Heart left ventricle (tissue), 16 donors: Measurements from ENCODE around the gene NID2. TPM values are rescaled to one million over a fixed set of nuclear protein-coding genes. Genes with fewer than 3 reads are reported as not detected.

Experiments
- ATAC-seq, 4 donors: fragments of 200-7000 bp; cut with Tn5 transposase; one replicate each; pipeline ENCODE4 v1.9.1; 2020 to 2022; ENCODE audit warnings: moderate library complexity in 4 of 4, mild to moderate bottlenecking in 3 of 4, moderate number of reproducible peaks in 1 of 4
- DNase-seq, 5 donors: peaks; one replicate each; pipeline ENCODE4 v3.0.0-alpha.2; 2020
- H3K27ac ChIP-seq, 12 donors: fragments of 200-600 bp; sonication (generic) in 4 of 12; one replicate each; pipeline versions ENCODE4 v1.5.0 to v1.8.0; 2016 to 2022; ENCODE audit warnings: mild to moderate bottlenecking in 2 of 12
- H3K27me3 ChIP-seq, 9 donors: fragments of 200-600 bp; sonication (generic) in 2 of 9; one replicate each; pipeline versions ENCODE4 v1.5.1 to v1.8.0; 2016 to 2022; ENCODE audit warnings: mild to moderate bottlenecking in 3 of 9
- H3K36me3 ChIP-seq, 9 donors: fragments of 200-600 bp; sonication (generic) in 2 of 9; one replicate each; pipeline versions ENCODE4 v1.5.0 to v1.8.0; 2018 to 2022; ENCODE audit warnings: mild to moderate bottlenecking in 2 of 9
- H3K4me1 ChIP-seq, 12 donors: fragments of 200-600 bp; sonication (generic) in 4 of 12; one replicate each; pipeline versions ENCODE4 v1.5.0 to v1.8.0; 2016 to 2022; ENCODE audit warnings: mild to moderate bottlenecking in 3 of 12
- H3K4me3 ChIP-seq, 12 donors: fragments of 200-600 bp; sonication (generic) in 4 of 12; one replicate each; pipeline versions ENCODE4 v1.5.0 to v1.8.0; 2017 to 2022; ENCODE audit warnings: mild to moderate bottlenecking in 9 of 12, moderate library complexity in 4 of 12
- H3K9me3 ChIP-seq, 12 donors: fragments of 200-600 bp; sonication (generic) in 4 of 12; one replicate each; pipeline versions ENCODE4 v1.5.0 to v1.8.0; 2016 to 2022; ENCODE audit warnings: mild to moderate bottlenecking in 1 of 12
- CTCF ChIP-seq, 12 donors: fragments of 200-600 bp; sonication (generic) in 4 of 12; IDR thresholded peaks; one replicate each; pipeline versions ENCODE4 v1.5.0 to v1.8.0; 2018 to 2022; ENCODE audit warnings: antibody characterized with exemption in 12 of 12, mild to moderate bottlenecking in 5 of 12
- POLR2A ChIP-seq, 2 donors: fragments of 450-650 bp; IDR thresholded peaks; one replicate each; pipeline ENCODE4 v1.6.1; 2017; ENCODE audit warnings: antibody characterized with exemption in 2 of 2, mild to moderate bottlenecking in 2 of 2, moderate library complexity in 2 of 2
- WGBS, 4 donors: extraction: QIAGEN DNeasy Blood & Tissue Kit in 2 of 4; methylation state at CpG; one replicate each; pipeline versions ENCODE4 v1.1.5 to v1.1.7; 2013 to 2018; 5-methylcytosine and 5-hydroxymethylcytosine counted together
- intact Hi-C, 10 donors: fragments of 100-400 bp; cut with DNase I; formaldehyde crosslinking; loops; one replicate each; pipeline versions ENCODE4 v1.11.1 to v1.14.2; 2022
- polyA plus RNA-seq, 2 donors: library from polyadenylated mRNA; stranded (reverse); fragments of 200-250 nt; gene quantifications; one replicate each; pipeline ENCODE4 v1.2.3, GENCODE V29; 2013
- total RNA-seq, 9 donors: library from RNA; depleted of rRNA in 2 of 9; stranded (reverse); fragments of >200 nt in 2 of 9; fragmentation: NEBNext Ultra II Directional in 3 of 9; extraction: Animal tissue kit (Norgen Biotek cat#: 25700) in 3 of 9; gene quantifications; one replicate each; pipeline versions ENCODE4 v1.1.0 to v1.2.4, GENCODE V29; 2016 to 2023
- donor health status: ischemic (EF 13 %, LVEDD 7.1; RV severe dilation, severe dysfunction).
- donor health status: healthy with polysubstance abuse.
- donor health status: DM: no; HTN: yes; CAD: no.
- donor health status: DM: no; HTN: no; CAD: no.
- donor health status: ischemic (EF 25% LVEDD 6.9; RV normal size, moderate dysfunction).
- donor health status: ischemic (EF 25% LVEDD 5.7; RV mildly dilated, moderate dysfunction).
- donor health status: healthy.
- donor health status: DM: yes; HTN: yes; CAD: no.
- donor health status: ischemic (EF 35%, LVEDD 5.7; RV mildly dilated, moderate dysfunction).
- donor health status: nonischemic (EF 11% LVEDD 7.7; RV severe dilation, severe dysfunction).
- donor health status: DM: yes; HTN: yes; CAD: no.
- donor health status: PGD.
- donor health status: ischemic (EF 29% LVEDD 5.4; RV normal size, mild dysfunction).
- donor health status: nonischemic (EF 23%, LVEDD 6.1; RV moderate dilation, normal function).

NID2 gene
- total and polyA plus RNA-seq, 11 donors = 17.3 to 77.4 (median 40.6) TPM

- H3K4me3 ChIP-seq = no peak overlapping the region
- peaks cover 0 to 49% (median 24%) of the 10 kb centered on the region in 9 donors for H3K36me3 ChIP-seq
- TF ChIP-seq CTCF (IDR thresholded peaks at IDR 0.05) (no peak), POLR2A (IDR thresholded peaks at IDR 0.05) (no peak)
- no peak for ATAC-seq
- peak overlapping the region in 3 of 12 donors; percentile 23 to 77 (median 64) for H3K27ac ChIP-seq
- intact Hi-C loops = loop anchor here in 1 of 10 donors (5.0 kb wide), 1 partner anchor 48 kb away; the partner anchor contains the start of gene NID2
- peaks cover 21 to 98% (median 76%) of the 10 kb centered on the region in 12 donors for H3K4me1 ChIP-seq
- H3K9me3 ChIP-seq = no peaks in the 10 kb centered on the region
- DNase-seq = no peak
- 92 to 97% (median 97%) methylated on average over 3 to 8 of the region's 8 CpGs for WGBS, 4 donors
- no peaks in the 10 kb centered on the region for H3K27me3 ChIP-seq
Measured at GRCh38 chr14:52018970-52019369, 49.9 kb downstream of the NID2 start.

- Histone ChIP-seq H3K4me1 (peaks cover 27 to 98% (median 76%) of the 10 kb centered on the region in 12 donors), H3K36me3 (peaks cover 0 to 54% (median 24%) of the 10 kb centered on the region in 9 donors), H3K27ac (peak overlapping the region in 2 of 12 donors; percentile 23 to 77), H3K4me3 (no peak overlapping the region), H3K9me3 (no peaks in the 10 kb centered on the region), H3K27me3 (no peaks in the 10 kb centered on the region)
- DNase-seq = no peak
- TF ChIP-seq POLR2A (IDR thresholded peaks at IDR 0.05) = no peak
- no peak for TF ChIP-seq CTCF (IDR thresholded peaks at IDR 0.05)
- no peak for ATAC-seq
- WGBS, 4 donors = 69 to 75% (median 71%) methylated on average over 4 of the region's 4 CpGs
- intact Hi-C loops = loop anchor here in 1 of 10 donors (5.0 kb wide), 1 partner anchor 49 kb away; the partner anchor contains the start of gene NID2
Measured at GRCh38 chr14:52018252-52018651, 50.6 kb downstream of the NID2 start.

DNA sequence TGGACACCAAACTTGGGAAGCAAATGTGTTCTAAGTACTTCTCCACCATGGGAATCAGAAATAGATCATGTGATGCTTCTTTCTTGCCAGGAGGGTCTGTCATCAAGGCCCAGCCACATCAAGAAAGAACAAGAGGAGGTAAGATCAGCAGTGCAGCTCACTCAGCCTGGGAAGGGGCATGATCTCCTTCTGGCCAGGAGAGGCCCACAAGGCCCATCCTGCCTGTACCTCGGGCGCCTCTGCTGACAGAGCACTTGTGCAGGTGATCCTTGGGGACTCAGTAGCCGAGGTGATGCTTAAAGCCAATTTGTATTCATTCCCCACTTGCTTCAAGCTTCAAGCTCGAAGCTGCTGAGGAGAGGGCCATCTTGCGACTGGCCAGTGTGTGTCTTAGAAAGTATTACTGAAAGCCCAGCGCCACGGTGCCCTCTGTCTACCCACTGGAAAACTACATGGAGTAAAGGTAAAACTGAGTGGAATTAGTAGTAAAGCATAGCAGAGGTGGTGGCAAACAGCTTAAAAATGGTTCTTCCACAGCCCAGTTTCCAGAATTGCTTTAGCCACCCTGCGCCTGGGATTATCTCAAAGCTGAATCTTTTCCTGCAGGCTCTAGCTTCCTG lies 53.3 kb downstream of the NID2 start:
- intact Hi-C loops = loop anchor here in 2 of 10 donors (2.0 to 5.0 kb wide), 2 partner anchors 52 to 53 kb away; partner anchors contain the start of gene NID2 (in 2 of the 2)
- DNase-seq (peak in 2 of 5 donors; percentile 30 to 51), ATAC-seq (peak; percentile 20 to 52 (median 40))
- no peak for TF ChIP-seq POLR2A (IDR thresholded peaks at IDR 0.05)
- peak; percentile 25 to 64 (median 49) for TF ChIP-seq CTCF (IDR thresholded peaks at IDR 0.05)
- H3K9me3 ChIP-seq = no peaks in the 10 kb centered on the region
- peak overlapping the region; percentile 43 to 86 (median 76) for H3K27ac ChIP-seq
- H3K27me3 ChIP-seq = no peaks in the 10 kb centered on the region
- peaks cover 0 to 69% (median 44%) of the 10 kb centered on the region in 9 donors for H3K36me3 ChIP-seq
- WGBS, 4 donors = 54 to 66% (median 63%) methylated on average over 8 of the region's 8 CpGs
- no peak overlapping the region for H3K4me3 ChIP-seq
- H3K4me1 ChIP-seq = peaks cover 22 to 98% (median 76%) of the 10 kb centered on the region in 12 donors

DNA sequence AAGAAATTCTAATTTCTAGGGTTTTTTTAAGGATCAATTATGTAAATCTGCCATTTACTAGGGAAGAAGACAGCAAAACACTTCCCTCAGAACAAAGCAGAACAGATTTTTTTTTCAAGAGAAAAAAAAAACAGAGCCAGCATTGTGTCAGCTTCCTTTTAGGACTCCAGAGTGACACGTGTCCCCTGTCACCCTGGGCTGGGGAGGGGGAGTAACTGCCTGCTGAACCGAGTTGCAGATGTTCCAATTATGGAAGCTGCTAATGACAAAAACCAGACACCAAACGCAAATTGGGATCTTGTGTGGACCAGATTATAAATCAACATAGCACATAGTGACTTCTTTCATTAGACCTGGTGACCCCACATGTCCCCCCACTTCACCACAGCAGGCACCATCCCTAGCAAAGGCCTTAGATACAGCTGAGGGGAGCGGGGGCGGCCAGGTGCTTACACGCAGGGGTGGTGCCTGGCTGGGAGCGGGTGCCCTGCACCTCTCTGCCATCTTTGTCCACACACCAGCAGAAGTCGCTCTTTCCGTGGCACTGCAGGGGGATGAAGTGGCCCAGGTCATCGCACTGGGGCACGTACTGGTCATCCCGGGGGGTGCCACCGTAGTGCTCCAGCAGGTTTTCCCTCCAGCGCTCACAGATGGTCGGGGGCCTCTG lies 54.1 kb downstream of the NID2 start:
- intact Hi-C loops = loop anchor here in 8 of 10 donors (2.0 to 5.0 kb wide), 4 partner anchors 33 to 54 kb away; partner anchors contain the start of gene NID2 (in 5 of the 8)
- H3K27ac ChIP-seq = peak overlapping the region; percentile 50 to 86 (median 76)
- peaks cover 0 to 70% (median 48%) of the 10 kb centered on the region in 9 donors for H3K36me3 ChIP-seq
- DNase-seq (peak; percentile 65 to 85 (median 80)), ATAC-seq (peak; percentile 71 to 89 (median 81))
- TF ChIP-seq POLR2A (IDR thresholded peaks at IDR 0.05) = no peak
- TF ChIP-seq CTCF (IDR thresholded peaks at IDR 0.05) = peak in 1 of 12 donors; percentile 7
- H3K4me3 ChIP-seq = no peak overlapping the region
- no peaks in the 10 kb centered on the region for H3K9me3 ChIP-seq
- 43 to 65% (median 51%) methylated on average over 15 of the region's 15 CpGs for WGBS, 4 donors
- peaks cover 22 to 98% (median 71%) of the 10 kb centered on the region in 12 donors for H3K4me1 ChIP-seq
- no peaks in the 10 kb centered on the region for H3K27me3 ChIP-seq
